Stimulated activated naive B cell treated with anti-CD40 and anti-IgM and Interleukin-4, amounts not matched to agents 10 μg/mL and 1 μg/mL and 100 μg/mL, for 72 hours (primary cell): ENCODE results near the gene PSG6.
"Not testable (repeated sequence)": the region's sequence is repeated elsewhere in the genome, so short reads cannot be mapped to it uniquely, and the experiment has no call there.

Experiments
- ATAC-seq, 2 donors: fragments of 150-1000 bp; cut with Tn5 transposase; replicated peaks; 2 replicates each; pipeline ENCODE4 v1.10.0; 2021; ENCODE audit warnings: moderate library complexity in 1 of 2
- DNase-seq: peaks from one replicate; pipeline ENCODE4 v3.0.0; 2021
- H3K27ac Mint-ChIP-seq: one replicate; pipeline ENCODE4 v1.8.0; 2022; ENCODE audit warnings: mild to moderate bottlenecking, mixed read lengths
- H3K27me3 Mint-ChIP-seq, 2 donors: one replicate each; pipeline ENCODE4 v1.8.0; 2022; ENCODE audit warnings: mixed read lengths in 2 of 2
- H3K36me3 Mint-ChIP-seq, 2 donors: one replicate each; pipeline ENCODE4 v1.8.0; 2022; ENCODE audit warnings: mixed read lengths in 2 of 2, mild to moderate bottlenecking in 1 of 2
- H3K4me1 Mint-ChIP-seq, 2 donors: one replicate each; pipeline ENCODE4 v1.8.0; 2022; ENCODE audit warnings: mixed read lengths in 2 of 2, mild to moderate bottlenecking in 1 of 2
- H3K4me3 Mint-ChIP-seq, 2 donors: one replicate each; pipeline ENCODE4 v1.8.0; 2022; ENCODE audit warnings: mild to moderate bottlenecking in 2 of 2, mixed read lengths in 2 of 2, moderate library complexity in 1 of 2
- H3K9me3 Mint-ChIP-seq, 2 donors: one replicate each; pipeline ENCODE4 v1.8.0; 2022; ENCODE audit warnings: mixed read lengths in 2 of 2, mild to moderate bottlenecking in 1 of 2

Gene PSG6

GRCh38 chr19:42887876-42888445, 29.7 kb downstream of the PSG6 start:
- DNase-seq, H3K27ac Mint-ChIP-seq, ATAC-seq, H3K4me1 Mint-ChIP-seq, H3K4me3 Mint-ChIP-seq, H3K36me3 Mint-ChIP-seq, H3K9me3 Mint-ChIP-seq: not testable (repeated sequence)
- H3K27me3 Mint-ChIP-seq, result peaks cover 35 to 36% of the 10 kb centered on the region in 2 donors

DNA sequence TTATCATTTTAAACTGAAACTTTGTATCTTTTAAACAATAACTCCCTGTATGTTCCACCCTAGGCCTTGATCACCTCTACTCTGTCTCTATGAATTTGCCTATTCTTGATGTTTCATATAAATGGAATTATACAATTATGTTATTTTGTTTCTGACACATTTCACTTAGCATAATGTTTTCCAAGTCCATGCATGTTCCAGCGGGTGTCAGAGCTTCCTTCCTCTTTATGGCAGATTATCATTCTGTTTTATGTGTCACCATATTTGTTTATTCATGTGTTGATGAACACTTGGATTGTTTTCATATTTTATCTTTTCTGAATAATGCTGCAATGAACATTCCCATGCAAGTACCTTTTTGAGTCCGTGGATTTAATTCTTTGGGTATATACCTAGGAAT, 35.0 kb downstream of the PSG6 start:
- not testable (repeated sequence) for H3K4me3 Mint-ChIP-seq, H3K36me3 Mint-ChIP-seq, H3K4me1 Mint-ChIP-seq, ATAC-seq, H3K9me3 Mint-ChIP-seq, DNase-seq, H3K27ac Mint-ChIP-seq
- H3K27me3 Mint-ChIP-seq, result peaks cover 58 to 64% of the 10 kb centered on the region in 2 donors

DNA sequence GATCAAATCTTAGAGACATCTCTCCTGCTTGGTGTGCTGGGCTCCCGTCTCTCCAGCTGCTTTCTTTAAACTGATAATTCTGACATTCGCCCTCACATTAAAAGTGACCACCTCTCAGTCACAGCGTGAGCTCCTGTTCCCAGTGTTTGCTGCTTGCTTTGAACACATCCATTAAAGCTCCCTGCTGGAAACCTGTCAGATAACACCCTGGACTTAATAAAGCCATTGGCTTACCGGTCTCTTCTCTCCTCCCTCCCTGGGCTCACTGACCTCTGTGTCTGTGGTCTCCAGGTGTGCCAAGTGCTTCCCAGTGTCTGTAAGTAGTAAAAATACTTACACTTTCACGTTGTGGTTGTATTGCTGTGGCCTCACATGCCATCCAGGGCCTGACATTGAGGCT, 35.7 kb downstream of the PSG6 start:
- ATAC-seq, H3K27ac Mint-ChIP-seq, H3K36me3 Mint-ChIP-seq, H3K4me3 Mint-ChIP-seq, H3K4me1 Mint-ChIP-seq, DNase-seq, H3K9me3 Mint-ChIP-seq: not testable (repeated sequence)
- peaks cover 54 to 61% of the 10 kb centered on the region in 2 donors for H3K27me3 Mint-ChIP-seq

DNA sequence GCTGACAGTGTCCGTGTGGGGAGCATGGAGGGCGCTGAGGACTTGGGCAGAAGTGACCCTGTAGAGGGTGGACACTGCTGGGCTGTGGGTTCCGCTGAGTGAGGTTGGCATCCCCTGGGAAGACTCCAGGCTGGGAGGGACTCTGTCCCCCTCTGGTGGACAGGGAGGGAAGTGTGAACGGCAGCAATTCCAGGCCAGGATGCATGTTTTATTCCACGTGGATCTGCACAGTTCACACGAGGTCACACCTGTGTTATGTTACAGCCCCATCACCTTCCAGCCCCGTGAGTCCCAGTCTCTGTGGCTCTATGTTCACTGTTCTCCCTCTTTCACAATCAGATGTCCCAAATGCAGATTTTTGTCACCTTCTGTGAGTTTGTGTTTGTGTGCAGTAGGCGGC, 36.4 kb downstream of the PSG6 start:
- not testable (repeated sequence) for DNase-seq, H3K36me3 Mint-ChIP-seq, ATAC-seq, H3K9me3 Mint-ChIP-seq, H3K4me3 Mint-ChIP-seq, H3K4me1 Mint-ChIP-seq, H3K27ac Mint-ChIP-seq
- peaks cover 53 to 59% of the 10 kb centered on the region in 2 donors for H3K27me3 Mint-ChIP-seq

GRCh38 chr19:42880621-42881020, 37.1 kb downstream of the PSG6 start:
- DNase-seq, ATAC-seq, H3K4me1 Mint-ChIP-seq, H3K9me3 Mint-ChIP-seq, H3K27ac Mint-ChIP-seq, H3K4me3 Mint-ChIP-seq, H3K36me3 Mint-ChIP-seq: not testable (repeated sequence)
- H3K27me3 Mint-ChIP-seq, result peaks cover 47 to 52% of the 10 kb centered on the region in 2 donors

DNA sequence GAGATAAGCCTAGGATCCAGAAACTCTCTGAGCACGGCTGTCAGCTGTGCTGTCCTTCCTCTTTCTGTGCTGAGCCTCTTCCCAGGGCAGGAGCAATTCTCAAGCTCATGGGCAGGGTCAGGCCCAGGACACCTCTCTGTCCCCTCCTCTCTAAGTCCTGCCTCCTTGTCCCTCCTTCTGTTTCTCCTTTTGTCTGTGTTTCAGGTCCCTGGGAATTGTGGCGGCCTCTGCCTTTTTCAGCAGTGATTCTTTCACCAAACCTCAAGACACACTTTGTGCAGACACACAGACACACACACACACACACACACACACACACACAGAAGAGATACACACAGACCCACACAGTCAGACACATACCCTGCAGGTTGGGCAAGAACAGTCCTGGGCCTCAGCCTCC, 38.1 kb downstream of the PSG6 start, which contains the start of gene PSG1:
Gene PSG1, minus strand, starts transcription at position 101 of the 400 bp plus-strand sequence. CDS start 132 bp downstream, outside the sequence.
- no peak within 1 kb of the TSS for H3K27ac Mint-ChIP-seq
- H3K9me3 Mint-ChIP-seq, result peaks cover 0 to 5% of the 10 kb centered on the region in 2 donors
- H3K27me3 Mint-ChIP-seq, result peaks cover 37 to 42% of the 10 kb centered on the region in 2 donors
- H3K4me3 Mint-ChIP-seq, result no peak within 1 kb of the TSS
- H3K36me3 Mint-ChIP-seq, result no peaks in the 10 kb centered on the region
- no peaks in the 10 kb centered on the region for H3K4me1 Mint-ChIP-seq
- ATAC-seq (no peak), DNase-seq (no peak)

GRCh38 chr19:42876596-42876995, 41.1 kb downstream of the PSG6 start:
- not testable (repeated sequence) for H3K27ac Mint-ChIP-seq, H3K4me3 Mint-ChIP-seq, H3K9me3 Mint-ChIP-seq, DNase-seq, H3K36me3 Mint-ChIP-seq, ATAC-seq, H3K4me1 Mint-ChIP-seq
- H3K27me3 Mint-ChIP-seq, result peaks cover 23 to 24% of the 10 kb centered on the region in 2 donors

- not testable (repeated sequence) for H3K4me3 Mint-ChIP-seq, ATAC-seq, H3K27ac Mint-ChIP-seq, DNase-seq, H3K4me1 Mint-ChIP-seq, H3K36me3 Mint-ChIP-seq, H3K9me3 Mint-ChIP-seq
- H3K27me3 Mint-ChIP-seq, result peaks cover 18 to 19% of the 10 kb centered on the region in 2 donors
These were observed 41.8 kb downstream of the PSG6 start for GRCh38 chr19:42875881-42876280.

DNA sequence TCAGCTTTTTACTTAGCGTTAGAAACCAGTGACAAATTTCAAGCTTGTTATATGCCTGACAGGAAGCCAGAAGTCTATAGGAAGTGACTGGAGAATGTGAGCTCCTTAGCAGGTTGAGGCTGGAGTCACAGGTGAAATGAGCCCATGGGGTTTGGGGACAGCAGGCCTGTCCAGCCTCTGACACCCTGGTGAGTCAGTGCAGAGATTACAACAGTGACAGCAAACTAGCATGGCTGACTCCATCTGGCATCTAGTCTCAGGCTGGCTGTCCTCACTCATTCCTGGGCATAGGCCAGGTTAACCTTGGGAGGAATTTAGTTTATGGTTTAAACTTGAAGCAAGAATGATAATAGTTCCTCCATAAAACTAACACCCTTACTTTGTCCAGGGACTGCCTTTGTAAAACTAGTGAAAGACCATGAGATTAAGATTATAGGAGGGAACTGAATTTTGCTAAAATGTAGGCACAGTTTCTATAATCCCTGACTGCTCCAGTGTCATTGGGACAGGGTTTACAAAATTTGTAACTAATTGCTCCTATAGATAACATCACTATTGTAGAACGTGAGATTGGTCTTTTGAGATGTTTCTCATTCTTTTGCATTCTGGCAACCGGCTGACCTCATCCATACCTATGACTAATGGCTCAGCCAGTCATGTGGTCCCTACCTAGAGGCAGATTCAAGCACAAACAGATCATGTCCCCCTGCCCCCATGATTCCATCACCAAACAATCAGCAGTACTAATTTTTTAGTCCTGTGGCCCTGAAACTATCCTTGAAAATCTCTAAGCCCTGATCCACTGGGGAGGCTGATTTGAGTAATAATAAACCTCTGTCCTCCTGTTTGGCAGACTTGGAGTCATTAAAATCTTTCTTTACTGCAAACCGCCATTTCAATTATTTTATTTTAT, 42.5 kb downstream of the PSG6 start:
- H3K27me3 Mint-ChIP-seq, result peaks cover 10 to 12% of the 10 kb centered on the region in 2 donors
- not testable (repeated sequence) for H3K9me3 Mint-ChIP-seq, DNase-seq, H3K27ac Mint-ChIP-seq, H3K4me1 Mint-ChIP-seq, H3K4me3 Mint-ChIP-seq, H3K36me3 Mint-ChIP-seq, ATAC-seq

GRCh38 chr19:42874136-42874535, 43.6 kb downstream of the PSG6 start:
- not testable (repeated sequence) for H3K9me3 Mint-ChIP-seq, H3K4me1 Mint-ChIP-seq, ATAC-seq, H3K4me3 Mint-ChIP-seq, H3K27ac Mint-ChIP-seq, H3K36me3 Mint-ChIP-seq, DNase-seq
- peaks cover under 1 to 17% of the 10 kb centered on the region in 2 donors for H3K27me3 Mint-ChIP-seq

- no peaks in the 10 kb centered on the region for H3K36me3 Mint-ChIP-seq
These were observed 45.1 kb downstream of the PSG6 start for GRCh38 chr19:42872608-42873007.

DNA sequence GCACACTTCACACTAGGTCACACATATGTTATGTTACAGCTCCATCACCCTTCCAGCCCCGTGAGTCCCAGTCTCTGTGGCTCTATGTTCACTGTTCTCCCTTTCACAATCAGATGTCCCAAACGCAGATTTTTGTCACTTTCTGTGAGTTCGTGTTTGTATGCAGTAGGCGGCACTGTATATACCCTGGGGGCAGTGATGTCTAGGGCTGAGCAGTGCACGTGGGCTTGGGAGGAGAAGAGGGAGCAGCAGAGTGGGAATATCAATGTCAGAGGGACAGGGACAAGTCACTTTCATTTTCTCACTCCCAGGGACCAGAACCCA, 60.2 kb downstream of the PSG6 start:
- DNase-seq (no peak), ATAC-seq (no peak)
- no peaks in the 10 kb centered on the region for H3K36me3 Mint-ChIP-seq
- peaks cover 2 to 3% of the 10 kb centered on the region in 2 donors for H3K9me3 Mint-ChIP-seq
- no peak overlapping the region for H3K27ac Mint-ChIP-seq
- H3K4me3 Mint-ChIP-seq, result no peak overlapping the region
- H3K27me3 Mint-ChIP-seq, result peaks cover 17 to 20% of the 10 kb centered on the region in 2 donors
- H3K4me1 Mint-ChIP-seq, result peaks cover 0 to 1% of the 10 kb centered on the region in 2 donors

More at GRCh38 chr19:42872608-42873007, 45.1 kb downstream of the PSG6 start:
- Mint-ChIP-seq H3K9me3 (no peaks in the 10 kb centered on the region), H3K4me3 (no peak overlapping the region), H3K27ac (no peak overlapping the region), H3K4me1 (no peaks in the 10 kb centered on the region), H3K27me3 (peaks cover 0 to 11% of the 10 kb centered on the region in 2 donors)
- ATAC-seq (no peak), DNase-seq (no peak)

GRCh38 chr19:42856866-42857543, 60.7 kb downstream of the PSG6 start:
- not testable (repeated sequence) for H3K27ac Mint-ChIP-seq, H3K4me3 Mint-ChIP-seq, H3K9me3 Mint-ChIP-seq, ATAC-seq, H3K36me3 Mint-ChIP-seq, H3K4me1 Mint-ChIP-seq, DNase-seq
- peaks cover 17% of the 10 kb centered on the region in 2 donors for H3K27me3 Mint-ChIP-seq

GRCh38 chr19:42854745-42855144, 62.9 kb downstream of the PSG6 start:
- ATAC-seq, H3K27ac Mint-ChIP-seq, H3K9me3 Mint-ChIP-seq, H3K4me3 Mint-ChIP-seq, H3K4me1 Mint-ChIP-seq, DNase-seq, H3K36me3 Mint-ChIP-seq: not testable (repeated sequence)
- H3K27me3 Mint-ChIP-seq, result peaks cover 16 to 17% of the 10 kb centered on the region in 2 donors
